Cardiac muscle cell (in vitro differentiated cells and primary cell): ENCODE measurements around the gene RNPEP. TPM values are rescaled to one million over a fixed set of nuclear protein-coding genes. Genes with fewer than 3 reads are reported as not detected.

Source experiments
- DNase-seq, 2 donors: peaks; one replicate each; pipeline versions ENCODE4 v3.0.0 to v3.0.0-alpha.2; 2010 to 2017; ENCODE audit warnings: low read depth in 1 of 2, low spot score in 1 of 2
- H3K27ac ChIP-seq: fragments of 200-600 bp; sonication (generic); 2 replicates; pipeline ENCODE4 v1.5.1; 2016
- H3K27me3 ChIP-seq: fragments of 200-600 bp; sonication (generic); 2 replicates; pipeline ENCODE4 v1.6.0; 2016; ENCODE audit warnings: control low read depth
- H3K36me3 ChIP-seq: fragments of 200-600 bp; sonication (generic); 2 replicates; pipeline ENCODE4 v1.5.1; 2016; ENCODE audit warnings: control low read depth
- H3K4me1 ChIP-seq: fragments of 200-600 bp; sonication (generic); 2 replicates; pipeline ENCODE4 v1.8.1; 2017; ENCODE audit warnings: low read depth, mild to moderate bottlenecking, mixed run types
- H3K4me3 ChIP-seq: fragments of 200-600 bp; sonication (generic); 2 replicates; pipeline ENCODE4 v1.5.1; 2016; ENCODE audit warnings: mild to moderate bottlenecking
- H3K9me3 ChIP-seq: fragments of 200-600 bp; sonication (generic); 2 replicates; pipeline ENCODE4 v1.5.1; 2017; ENCODE audit warnings: low read depth, mild to moderate bottlenecking, control low read depth
- CTCF ChIP-seq: IDR thresholded peaks from 2 replicates; pipeline ENCODE4 v1.5.1; 2012; ENCODE audit warnings: low read depth, mild to moderate bottlenecking, low read length
- polyA plus RNA-seq: library from polyadenylated mRNA; unstranded; fragments of >200 nt; fragmentation: Nextera tagmentation; extraction: Ambion mirVana; gene quantifications from 2 replicates; pipeline ENCODE4 v1.2.1, GENCODE V29; 2016
- total RNA-seq: library from RNA; depleted of rRNA; stranded (reverse); fragments of >200 nt; gene quantifications from 2 replicates; pipeline ENCODE4 v1.2.3, GENCODE V29; 2016

The RNPEP gene
- total and polyA plus RNA-seq, 2 experiments from 2014 or later: 52.6 to 56.6 TPM

GRCh38 chr1:201984446-201984845, 2.0 kb downstream of the RNPEP start:
- DNase-seq: no peak
- Histone ChIP-seq H3K36me3 (peaks cover 7% of the 10 kb centered on the region), H3K27me3 (no peaks in the 10 kb centered on the region), H3K9me3 (no peaks in the 10 kb centered on the region), H3K4me3 (no peak overlapping the region), H3K27ac (no peak overlapping the region), H3K4me1 (no peaks in the 10 kb centered on the region)
- TF ChIP-seq CTCF: no peak

DNA sequence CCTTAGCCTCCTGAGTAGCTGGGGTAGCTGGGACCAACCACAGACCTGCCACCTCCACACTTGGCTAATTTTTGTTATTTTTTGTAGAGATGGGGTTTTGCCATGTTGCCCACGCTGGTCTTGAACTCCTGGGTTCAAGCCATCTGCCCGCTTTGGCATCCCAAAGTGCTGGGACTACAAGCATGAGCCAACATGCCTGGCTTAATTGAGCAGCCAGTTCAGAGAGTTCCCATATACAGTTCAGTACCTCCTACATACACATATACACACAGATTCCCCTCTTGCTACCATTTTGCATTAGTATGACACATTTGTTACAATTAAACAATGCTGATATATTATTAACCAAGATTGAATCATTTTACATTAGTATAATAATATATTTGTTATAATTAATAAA, 2.9 kb downstream of the RNPEP start:
- Histone ChIP-seq H3K4me1 (no peaks in the 10 kb centered on the region), H3K36me3 (peaks cover 16% of the 10 kb centered on the region), H3K27ac (no peak overlapping the region), H3K9me3 (no peaks in the 10 kb centered on the region), H3K27me3 (no peaks in the 10 kb centered on the region), H3K4me3 (no peak overlapping the region)
- DNase-seq: no peak
- TF ChIP-seq CTCF: no peak

GRCh38 chr1:201988601-201989000, 6.2 kb downstream of the RNPEP start:
- Histone ChIP-seq H3K4me3 (no peak overlapping the region), H3K27ac (no peak overlapping the region), H3K9me3 (no peaks in the 10 kb centered on the region), H3K4me1 (no peaks in the 10 kb centered on the region), H3K36me3 (peaks cover 31% of the 10 kb centered on the region), H3K27me3 (no peaks in the 10 kb centered on the region)
- DNase-seq: no peak
- no peak for TF ChIP-seq CTCF

DNA sequence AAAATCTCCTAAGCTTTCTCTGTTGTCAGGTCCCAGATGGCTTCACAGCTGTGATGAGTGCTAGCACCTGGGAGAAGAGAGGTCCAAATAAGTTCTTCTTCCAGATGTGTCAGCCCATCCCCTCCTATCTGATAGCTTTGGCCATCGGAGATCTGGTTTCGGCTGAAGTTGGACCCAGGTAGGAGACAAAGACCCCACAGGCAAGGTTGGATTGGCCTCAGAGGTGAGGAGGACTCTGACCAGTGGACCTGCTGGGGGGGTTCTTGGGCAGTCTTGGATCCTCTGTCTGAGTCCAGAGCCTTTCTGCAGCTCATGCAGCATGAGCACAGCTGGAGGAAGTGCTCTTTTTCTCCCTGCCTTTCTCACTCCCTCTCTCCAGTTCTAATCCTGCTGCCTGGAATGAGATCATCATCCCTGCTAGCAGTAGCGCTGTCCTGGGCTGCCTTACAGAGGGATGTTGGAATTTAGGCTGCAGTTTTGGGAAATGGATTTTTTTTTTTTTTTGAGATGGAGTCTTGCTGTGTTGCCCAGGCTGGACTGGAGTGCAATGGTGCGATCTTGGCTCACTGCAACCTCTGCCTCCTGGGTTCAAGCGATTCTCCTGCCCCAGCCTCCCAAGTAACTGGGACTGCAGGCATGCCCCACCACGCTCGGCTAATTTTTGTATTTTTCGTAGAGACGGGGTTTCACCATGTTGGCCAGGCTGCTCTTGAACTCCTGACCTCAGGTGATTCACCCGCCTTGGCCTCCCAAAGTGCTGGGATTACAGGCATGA, 7.1 kb downstream of the RNPEP start:
- H3K4me1 ChIP-seq: no peaks in the 10 kb centered on the region
- no peaks in the 10 kb centered on the region for H3K9me3 ChIP-seq
- peaks cover 31% of the 10 kb centered on the region for H3K36me3 ChIP-seq
- DNase-seq: no peak
- H3K27ac ChIP-seq: no peak overlapping the region
- no peak overlapping the region for H3K4me3 ChIP-seq
- TF ChIP-seq CTCF: no peak
- H3K27me3 ChIP-seq: no peaks in the 10 kb centered on the region

- H3K9me3 ChIP-seq: no peaks in the 10 kb centered on the region
- H3K36me3 ChIP-seq: peaks cover 35% of the 10 kb centered on the region
- no peak overlapping the region for H3K4me3 ChIP-seq
- H3K27ac ChIP-seq: peak overlapping the region; percentile 43
- H3K27me3 ChIP-seq: no peaks in the 10 kb centered on the region
- TF ChIP-seq CTCF: no peak
- DNase-seq: peak in 1 of 2 donors; percentile 35
- H3K4me1 ChIP-seq: no peaks in the 10 kb centered on the region
These were observed 8.0 kb downstream of the RNPEP start for GRCh38 chr1:201990427-201990826.
